Measurements from ENCODE around the gene ZDHHC14. TPM values are rescaled to one million over a fixed set of nuclear protein-coding genes. Genes with fewer than 3 reads are reported as not detected.

The ZDHHC14 gene
- total and polyA plus RNA-seq, 9 donors = 4.9 to 16.4 (median 5.9) TPM

GRCh38 chr6:157531169-157531985 is 150.4 kb downstream of the ZDHHC14 start:
- TF ChIP-seq POLR2A (IDR thresholded peaks at IDR 0.05) (no peak), EP300 (IDR thresholded peaks at IDR 0.05) (no peak)
- TF ChIP-seq, protein P1, sequence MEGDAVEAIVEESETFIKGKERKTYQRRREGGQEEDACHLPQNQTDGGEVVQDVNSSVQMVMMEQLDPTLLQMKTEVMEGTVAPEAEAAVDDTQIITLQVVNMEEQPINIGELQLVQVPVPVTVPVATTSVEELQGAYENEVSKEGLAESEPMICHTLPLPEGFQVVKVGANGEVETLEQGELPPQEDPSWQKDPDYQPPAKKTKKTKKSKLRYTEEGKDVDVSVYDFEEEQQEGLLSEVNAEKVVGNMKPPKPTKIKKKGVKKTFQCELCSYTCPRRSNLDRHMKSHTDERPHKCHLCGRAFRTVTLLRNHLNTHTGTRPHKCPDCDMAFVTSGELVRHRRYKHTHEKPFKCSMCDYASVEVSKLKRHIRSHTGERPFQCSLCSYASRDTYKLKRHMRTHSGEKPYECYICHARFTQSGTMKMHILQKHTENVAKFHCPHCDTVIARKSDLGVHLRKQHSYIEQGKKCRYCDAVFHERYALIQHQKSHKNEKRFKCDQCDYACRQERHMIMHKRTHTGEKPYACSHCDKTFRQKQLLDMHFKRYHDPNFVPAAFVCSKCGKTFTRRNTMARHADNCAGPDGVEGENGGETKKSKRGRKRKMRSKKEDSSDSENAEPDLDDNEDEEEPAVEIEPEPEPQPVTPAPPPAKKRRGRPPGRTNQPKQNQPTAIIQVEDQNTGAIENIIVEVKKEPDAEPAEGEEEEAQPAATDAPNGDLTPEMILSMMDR (IDR thresholded peaks at IDR 0.05) = no peak
- Histone ChIP-seq H3K27ac (no peak overlapping the region), H3K4me3 (no peak overlapping the region), H3K4me1 (ENCODE audit: insufficient read depth) (peaks cover 2% of the 10 kb centered on the region), H3K9me3 (no peaks in the 10 kb centered on the region), H3K27me3 (no peaks in the 10 kb centered on the region), H3K36me3 (no peaks in the 10 kb centered on the region)
- WGBS, 3 donors = 86 to 90% (median 88%) methylated on average over 25 of the region's 25 CpGs
- no peak for DNase-seq
- intact Hi-C loops (cut with DNase I) = no loop called here

GRCh38 chr6:157531986-157532365 is 151.0 kb downstream of the ZDHHC14 start:
- H3K27me3 ChIP-seq = no peaks in the 10 kb centered on the region
- no peaks in the 10 kb centered on the region for H3K36me3 ChIP-seq
- intact Hi-C loops (cut with DNase I) = no loop called here
- 87 to 95% (median 92%) methylated on average over 1 to 3 of the region's 3 CpGs for WGBS, 3 donors
- DNase-seq = no peak
- H3K27ac ChIP-seq = no peak overlapping the region
- peaks cover 1% of the 10 kb centered on the region for H3K4me1 ChIP-seq (ENCODE audit: insufficient read depth)
- TF ChIP-seq POLR2A (IDR thresholded peaks at IDR 0.05) (no peak), EP300 (IDR thresholded peaks at IDR 0.05) (no peak)
- TF ChIP-seq, protein P1 (IDR thresholded peaks at IDR 0.05) = no peak
- H3K9me3 ChIP-seq = no peaks in the 10 kb centered on the region
- H3K4me3 ChIP-seq = no peak overlapping the region

DNA sequence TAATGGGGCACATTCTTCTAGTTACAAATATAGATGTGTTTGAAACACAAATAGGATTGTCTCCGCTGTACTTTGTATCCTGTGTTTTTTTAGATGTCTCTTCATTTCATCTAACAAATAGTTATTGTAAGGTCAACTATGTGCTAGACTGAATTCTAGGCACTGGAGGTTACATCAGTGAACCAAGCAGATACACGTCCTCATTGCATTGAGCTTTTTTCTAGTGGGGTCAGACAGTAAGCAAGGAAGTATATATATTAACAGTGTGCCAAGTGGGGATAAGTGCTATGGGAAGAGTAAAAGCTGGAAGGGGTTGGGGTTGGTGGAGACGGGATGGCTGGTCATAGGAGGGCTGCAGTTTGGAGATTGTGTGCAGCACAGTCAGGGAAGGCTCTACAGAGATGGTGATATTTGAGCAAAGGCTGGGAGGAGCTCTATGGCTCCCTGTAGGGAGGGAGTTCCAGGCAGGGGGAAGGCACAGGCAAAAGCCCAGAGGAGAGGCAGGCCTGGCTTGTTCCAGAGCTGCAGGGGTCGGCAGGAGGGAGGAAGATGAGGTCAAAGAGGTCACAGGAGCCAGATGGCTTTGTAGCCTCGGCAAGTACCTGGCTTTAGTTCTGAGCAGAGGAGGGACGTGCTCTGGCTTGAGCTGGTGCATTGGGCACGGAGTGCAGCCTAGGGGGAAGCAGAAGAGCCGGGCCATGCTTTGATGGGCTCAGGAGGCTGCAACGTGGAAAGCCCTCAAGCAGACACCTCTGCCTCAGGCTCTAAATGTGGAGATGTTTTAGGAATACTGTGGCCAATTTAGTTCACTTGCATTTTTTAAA is 152.3 kb downstream of the ZDHHC14 start:
- Histone ChIP-seq H3K4me3 (no peak overlapping the region), H3K27me3 (no peaks in the 10 kb centered on the region), H3K4me1 (ENCODE audit: insufficient read depth) (no peaks in the 10 kb centered on the region), H3K27ac (no peak overlapping the region), H3K36me3 (no peaks in the 10 kb centered on the region), H3K9me3 (no peaks in the 10 kb centered on the region)
- WGBS, 3 donors = 69 to 73% (median 70%) methylated on average over 9 of the region's 9 CpGs
- intact Hi-C loops (cut with DNase I) = no loop called here
- no peak for TF ChIP-seq POLR2A (IDR thresholded peaks at IDR 0.05)
- TF ChIP-seq EP300 (IDR thresholded peaks at IDR 0.05) = no peak
- TF ChIP-seq, protein P1 (IDR thresholded peaks at IDR 0.05) = no peak
- DNase-seq = no peak

- Histone ChIP-seq H3K9me3 (no peaks in the 10 kb centered on the region), H3K4me3 (no peak overlapping the region), H3K27ac (no peak overlapping the region), H3K27me3 (no peaks in the 10 kb centered on the region), H3K36me3 (no peaks in the 10 kb centered on the region), H3K4me1 (ENCODE audit: insufficient read depth) (no peaks in the 10 kb centered on the region)
- TF ChIP-seq, protein P1 (IDR thresholded peaks at IDR 0.05) = no peak
- TF ChIP-seq EP300 (IDR thresholded peaks at IDR 0.05) = no peak
- TF ChIP-seq POLR2A (IDR thresholded peaks at IDR 0.05) = no peak
- intact Hi-C loops (cut with DNase I) = no loop called here
- no peak for DNase-seq
- WGBS, 3 donors = 95 to 96% (median 95%) methylated on average over 8 of the region's 8 CpGs
Observed at GRCh38 chr6:157534134-157534871, 153.3 kb downstream of the ZDHHC14 start.

Measured in ovary (tissue), 9 donors.